KOPT-K1 (cell line): ENCODE measurements around the gene FCHO1.

Source experiments
- H3K27ac ChIP-seq: fragments of 200-600 bp; sonication (generic); 2 replicates; pipeline ENCODE4 v1.5.1; 2016; ENCODE audit warnings: antibody characterized with exemption, mild to moderate bottlenecking, low read depth, low read length; ENCODE audit not compliant: poor library complexity, severe bottlenecking
- H3K36me3 ChIP-seq: fragments of 200-600 bp; sonication (generic); 2 replicates; pipeline ENCODE4 v1.5.1; 2017; ENCODE audit warnings: antibody characterized with exemption, mild to moderate bottlenecking, low read length, moderate library complexity; ENCODE audit not compliant: insufficient read depth
- H3K9me3 ChIP-seq: fragments of 200-600 bp; sonication (generic); 2 replicates; pipeline ENCODE4 v1.5.1; 2017; ENCODE audit warnings: antibody characterized with exemption, low read length, mild to moderate bottlenecking; ENCODE audit not compliant: insufficient read depth, poor library complexity, severe bottlenecking

FCHO1 gene

DNA sequence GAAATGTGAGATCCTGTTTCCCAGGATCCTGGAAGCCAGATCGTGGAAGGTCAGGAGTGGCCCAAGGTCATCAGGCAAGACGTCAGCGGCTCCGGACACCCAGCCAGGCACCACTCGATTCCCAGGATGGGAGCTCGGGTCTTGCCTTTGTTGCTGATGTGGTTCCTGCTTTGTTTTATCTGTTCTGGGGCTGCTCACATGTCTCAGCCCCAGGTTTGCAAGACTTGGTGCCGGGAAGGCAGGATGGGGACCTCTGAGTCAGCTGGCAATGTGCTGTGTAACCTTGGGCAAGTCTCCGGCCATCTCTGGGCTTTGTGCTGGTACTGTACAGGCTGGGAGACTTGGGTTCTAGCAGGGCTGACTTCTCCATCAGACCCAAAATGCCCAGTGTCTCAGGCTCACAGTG lies 1.4 kb upstream of the FCHO1 start:
- Histone ChIP-seq H3K36me3 (peaks cover 12% of the 10 kb centered on the region), H3K9me3 (no peaks in the 10 kb centered on the region), H3K27ac (peak overlapping the region; percentile 92)

DNA sequence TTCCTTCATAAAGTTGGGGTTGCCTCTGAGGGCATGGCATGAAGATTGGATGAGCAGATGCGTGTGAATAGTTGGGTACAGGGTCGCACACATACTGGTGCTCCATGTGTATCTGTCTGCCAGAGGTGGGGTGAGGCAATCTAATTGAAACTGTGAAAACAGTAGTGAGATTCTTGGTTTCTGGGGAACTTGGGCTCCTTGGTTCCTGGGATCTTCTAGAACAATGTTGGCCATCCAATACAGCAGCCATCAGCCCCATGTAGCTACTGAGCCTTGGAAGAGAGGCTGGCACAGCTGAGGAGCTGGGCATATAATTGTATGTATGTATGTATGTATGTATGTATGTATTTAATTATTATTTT lies 616 bp downstream of the FCHO1 start:
- H3K27ac ChIP-seq: peak overlapping the region; percentile 92
- peaks cover 31% of the 10 kb centered on the region for H3K36me3 ChIP-seq
- H3K9me3 ChIP-seq: no peaks in the 10 kb centered on the region

DNA sequence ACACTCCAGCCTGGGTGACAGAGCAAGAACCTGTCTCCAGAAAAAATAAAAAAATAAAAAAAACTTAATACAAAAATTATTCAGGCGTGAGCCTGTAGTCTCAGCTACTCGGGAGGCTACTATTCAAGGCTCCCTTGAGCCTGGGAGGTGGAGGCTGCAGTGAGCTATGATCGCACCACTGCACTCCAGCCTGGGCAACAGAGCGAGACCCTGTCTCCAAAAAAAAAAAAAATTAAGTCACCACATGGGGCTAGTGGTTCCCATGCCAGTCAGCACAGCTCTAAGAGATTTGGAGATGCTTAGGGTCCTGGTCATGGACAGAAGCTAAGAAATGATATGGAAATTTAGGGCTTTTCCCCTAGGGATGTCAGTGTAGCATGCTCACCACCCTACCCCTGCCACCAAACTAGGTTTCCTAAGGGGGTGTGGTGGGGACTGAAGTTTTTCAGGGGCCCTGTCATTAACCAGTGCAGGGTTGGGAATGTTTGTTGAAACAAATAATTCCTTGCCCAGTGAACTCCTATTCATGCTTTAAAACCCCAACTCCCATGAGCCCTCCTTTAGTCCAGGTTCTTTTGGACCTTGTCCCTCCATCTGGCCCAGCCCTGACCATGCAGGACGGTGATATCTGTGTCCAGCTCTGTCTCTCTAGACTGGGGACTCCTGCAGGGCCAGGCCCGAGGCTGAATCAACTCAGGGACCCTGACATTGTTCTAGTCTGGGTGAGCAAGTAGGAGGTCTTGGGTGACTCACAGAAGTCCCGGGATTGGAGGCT lies 1.8 kb downstream of the FCHO1 start:
- no peaks in the 10 kb centered on the region for H3K9me3 ChIP-seq
- H3K27ac ChIP-seq: no peak overlapping the region
- peaks cover 39% of the 10 kb centered on the region for H3K36me3 ChIP-seq

DNA sequence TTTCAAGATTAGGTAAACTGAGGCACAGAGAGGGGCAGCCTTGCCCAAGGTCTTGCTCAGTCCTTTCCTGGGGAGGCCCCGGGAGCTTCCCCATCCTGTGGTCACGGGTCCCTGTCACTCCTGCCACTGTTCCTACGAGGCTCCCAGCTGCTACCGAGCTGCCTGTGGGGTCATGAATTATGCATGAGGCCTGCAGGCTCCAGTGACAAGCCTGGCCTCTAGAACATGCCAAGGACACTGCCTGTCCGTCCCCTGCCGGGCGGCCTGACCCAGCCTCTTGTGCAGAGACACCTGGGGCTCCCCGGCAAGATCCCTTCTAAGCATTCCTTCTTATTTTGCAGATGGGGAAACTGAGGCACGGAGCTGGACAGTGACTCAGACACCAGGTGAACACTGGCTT lies 2.7 kb downstream of the FCHO1 start:
- no peak overlapping the region for H3K27ac ChIP-seq
- peaks cover 45% of the 10 kb centered on the region for H3K36me3 ChIP-seq
- no peaks in the 10 kb centered on the region for H3K9me3 ChIP-seq

DNA sequence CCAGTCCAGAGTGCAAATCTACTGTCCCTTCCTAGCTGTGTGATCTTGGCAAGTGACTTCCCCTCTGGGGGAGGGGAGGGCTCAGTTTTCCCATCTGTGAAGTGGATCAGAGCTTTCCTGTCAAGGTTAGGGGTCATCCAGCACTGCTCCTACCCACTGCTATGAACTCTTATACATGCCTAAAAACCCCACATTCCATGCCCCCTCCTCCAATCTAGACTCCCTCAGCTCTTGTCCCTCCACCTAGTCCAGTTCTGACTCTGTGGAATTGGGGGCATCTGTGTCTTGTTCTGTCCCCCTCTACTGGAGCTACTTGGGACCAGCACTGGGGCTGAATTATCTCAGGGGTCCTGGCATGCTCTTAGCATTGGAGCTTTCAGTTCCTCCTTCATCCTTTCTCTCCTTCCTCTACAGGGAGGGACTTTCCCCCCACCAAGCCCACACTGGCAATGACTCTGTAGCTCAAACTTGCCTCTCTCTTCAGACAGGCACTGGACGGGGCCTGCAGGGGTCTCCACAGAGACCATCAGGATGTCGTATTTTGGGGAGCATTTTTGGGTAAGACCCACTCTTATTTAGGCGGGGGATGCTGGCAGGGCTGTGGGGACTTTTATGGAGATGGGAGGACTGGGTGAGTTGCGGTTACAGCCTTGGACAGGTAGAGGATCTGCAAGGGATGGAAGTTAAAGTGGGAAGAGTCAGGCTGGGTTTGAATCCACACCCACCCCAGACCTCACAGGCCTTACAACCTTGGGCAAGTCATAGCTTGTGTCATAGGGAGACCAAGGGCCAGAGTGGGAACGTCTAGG lies 3.6 kb downstream of the FCHO1 start:
- no peaks in the 10 kb centered on the region for H3K9me3 ChIP-seq
- H3K27ac ChIP-seq: no peak overlapping the region
- H3K36me3 ChIP-seq: peaks cover 49% of the 10 kb centered on the region

DNA sequence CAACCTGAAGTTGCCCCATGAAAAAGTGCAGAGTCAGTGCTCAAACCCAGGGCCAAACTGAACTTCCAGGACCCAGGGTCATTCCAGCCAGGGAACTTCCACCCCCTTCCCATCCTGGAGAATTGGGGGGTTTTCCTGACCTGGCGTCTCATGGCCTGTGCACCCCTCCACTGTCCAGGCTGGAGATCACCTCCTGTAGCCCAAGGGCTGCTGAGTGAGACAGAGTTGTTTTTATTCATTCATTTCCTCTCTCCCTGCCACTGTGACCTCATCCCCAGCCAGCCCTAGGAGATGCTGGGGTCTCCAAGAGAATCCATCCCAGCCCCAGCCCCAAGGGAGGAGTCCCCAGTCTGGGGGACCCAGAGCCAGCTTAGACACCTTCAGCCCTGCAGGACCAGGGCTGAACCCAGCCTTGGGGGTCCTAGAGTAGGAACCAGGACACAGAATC lies 4.2 kb downstream of the FCHO1 start:
- no peak overlapping the region for H3K27ac ChIP-seq
- H3K36me3 ChIP-seq: peaks cover 51% of the 10 kb centered on the region
- H3K9me3 ChIP-seq: no peaks in the 10 kb centered on the region

DNA sequence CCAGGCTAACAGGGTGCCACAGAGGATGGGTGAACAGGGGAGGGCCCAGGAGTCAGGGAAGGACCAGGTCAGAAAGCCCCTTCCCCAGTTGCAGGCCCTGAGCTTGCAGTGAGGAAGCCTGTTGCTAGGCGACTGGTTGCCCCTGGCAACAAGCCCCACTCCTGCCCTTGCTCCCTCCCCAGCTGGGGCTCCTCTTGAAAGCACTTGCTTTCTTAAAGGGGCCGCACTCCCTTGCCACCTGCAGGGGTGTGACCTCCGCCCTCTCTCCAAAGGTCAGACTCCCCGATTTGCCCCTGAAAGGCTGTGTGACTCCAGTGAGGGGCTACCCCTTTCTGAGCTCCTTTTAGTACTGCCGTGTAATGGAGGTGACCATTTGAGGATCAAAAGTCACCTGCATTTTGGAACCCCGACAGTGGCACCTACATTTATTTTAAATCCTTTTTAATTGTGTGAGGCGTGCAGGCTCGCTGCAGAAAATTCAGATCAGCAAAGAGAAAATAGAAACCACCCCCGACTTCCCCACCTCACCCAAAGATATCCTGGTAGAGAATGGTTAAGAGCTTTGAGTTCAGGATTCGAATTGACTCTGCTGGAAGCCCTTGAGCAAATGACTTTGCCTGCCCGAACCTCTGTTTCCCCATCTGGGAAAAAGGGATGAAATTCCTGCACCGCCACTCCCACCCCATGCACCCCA lies 4.8 kb downstream of the FCHO1 start:
- Histone ChIP-seq H3K27ac (no peak overlapping the region), H3K9me3 (no peaks in the 10 kb centered on the region), H3K36me3 (peaks cover 55% of the 10 kb centered on the region)

DNA sequence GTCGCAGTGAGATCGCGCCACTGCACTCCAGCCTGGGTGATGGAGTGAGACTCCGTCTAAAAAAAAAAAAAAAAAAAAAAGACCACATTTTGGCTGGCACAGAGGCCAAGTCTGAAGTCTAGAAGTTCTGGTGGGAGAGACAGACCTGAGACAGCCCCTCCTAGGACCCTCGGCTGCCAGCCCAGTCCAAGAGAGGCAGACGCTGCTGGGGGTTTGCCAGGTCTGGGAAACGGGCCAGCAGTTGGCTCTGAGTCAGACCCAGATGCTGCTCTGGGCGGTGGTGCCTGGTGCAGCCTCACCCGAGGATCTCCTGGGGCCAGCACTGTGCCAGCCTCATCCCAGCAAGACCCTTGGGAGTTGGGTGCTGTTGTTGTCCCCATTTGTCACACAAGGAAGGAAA lies 5.8 kb downstream of the FCHO1 start:
- Histone ChIP-seq H3K9me3 (no peaks in the 10 kb centered on the region), H3K27ac (no peak overlapping the region), H3K36me3 (peaks cover 56% of the 10 kb centered on the region)

DNA sequence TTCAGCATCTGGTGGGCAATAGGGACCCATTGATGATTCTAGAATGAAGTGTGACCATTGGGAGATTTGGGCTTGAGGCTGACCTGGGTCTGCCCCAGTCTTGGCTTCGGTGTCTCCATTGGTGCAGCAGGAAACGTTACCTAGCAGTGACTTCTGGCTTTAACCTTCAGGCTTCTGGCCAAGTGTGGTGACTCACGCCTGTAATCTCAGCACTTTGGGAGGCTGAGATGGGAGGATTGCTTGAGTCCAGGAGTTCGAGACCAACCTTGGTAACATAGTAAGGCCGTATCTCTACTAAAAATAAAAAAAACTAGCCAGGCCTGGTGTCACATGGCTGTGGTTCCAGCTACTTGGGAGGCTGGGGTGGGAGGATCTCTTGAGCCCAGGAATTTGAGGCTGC lies 7.2 kb downstream of the FCHO1 start:
- H3K36me3 ChIP-seq: peaks cover 69% of the 10 kb centered on the region
- H3K9me3 ChIP-seq: no peaks in the 10 kb centered on the region
- H3K27ac ChIP-seq: no peak overlapping the region

DNA sequence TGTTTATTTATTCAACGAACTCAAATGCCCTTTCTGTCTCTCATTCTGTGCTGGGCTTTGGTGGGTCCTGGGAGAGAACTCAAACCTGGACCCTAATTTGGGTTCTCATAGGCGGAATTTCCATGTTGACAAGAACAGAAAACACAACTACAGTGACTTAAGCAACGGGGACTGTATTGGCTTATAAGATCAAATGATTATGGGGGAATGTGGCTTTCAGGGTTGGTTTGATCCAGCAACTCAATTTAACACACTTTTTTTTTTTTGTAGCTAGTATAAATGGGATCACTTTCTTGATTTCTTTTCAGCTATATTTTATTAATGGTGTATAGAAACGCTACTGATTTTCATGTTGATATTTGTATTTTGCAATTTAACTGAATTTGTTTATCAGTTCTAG lies 9.9 kb downstream of the FCHO1 start:
- peaks cover 70% of the 10 kb centered on the region for H3K36me3 ChIP-seq
- H3K27ac ChIP-seq: no peak overlapping the region

DNA sequence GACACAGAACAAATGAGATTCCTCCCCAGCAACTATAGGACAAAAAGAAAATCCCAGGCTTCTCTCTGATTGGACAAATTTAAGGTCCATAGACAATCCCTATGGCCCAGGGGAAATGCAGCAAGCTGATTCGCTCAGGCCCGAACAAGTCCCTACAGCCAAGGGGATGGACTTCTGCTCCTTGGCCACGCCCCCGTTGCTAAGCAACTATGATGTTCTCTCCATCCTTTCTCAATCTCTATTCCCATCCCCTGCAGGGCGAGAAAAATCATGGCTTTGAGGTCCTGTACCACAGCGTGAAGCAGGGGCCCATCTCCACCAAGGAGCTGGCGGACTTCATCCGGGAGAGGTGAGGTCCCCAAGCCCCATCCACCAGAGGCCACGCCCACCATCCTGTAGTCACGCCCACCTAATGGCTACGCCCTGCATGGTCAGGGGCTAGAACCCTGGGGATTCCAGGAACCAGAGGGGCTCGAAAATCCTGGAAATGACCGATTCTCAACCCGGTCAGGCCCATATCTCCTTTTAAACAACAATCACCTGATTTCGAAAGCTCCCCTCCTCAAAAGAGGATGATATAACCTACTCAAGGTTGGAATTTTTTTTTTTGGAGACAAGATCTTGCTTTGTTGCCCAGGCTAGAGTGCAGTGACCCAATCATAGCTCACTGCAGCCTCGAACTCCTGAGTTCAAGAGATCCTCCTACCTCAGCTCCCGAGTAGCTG lies 11.4 kb downstream of the FCHO1 start:
- Histone ChIP-seq H3K27ac (no peak overlapping the region), H3K9me3 (no peaks in the 10 kb centered on the region), H3K36me3 (peaks cover 72% of the 10 kb centered on the region)

More for the DNA sequence above, 9.9 kb downstream of the FCHO1 start:
- H3K9me3 ChIP-seq: no peaks in the 10 kb centered on the region

DNA sequence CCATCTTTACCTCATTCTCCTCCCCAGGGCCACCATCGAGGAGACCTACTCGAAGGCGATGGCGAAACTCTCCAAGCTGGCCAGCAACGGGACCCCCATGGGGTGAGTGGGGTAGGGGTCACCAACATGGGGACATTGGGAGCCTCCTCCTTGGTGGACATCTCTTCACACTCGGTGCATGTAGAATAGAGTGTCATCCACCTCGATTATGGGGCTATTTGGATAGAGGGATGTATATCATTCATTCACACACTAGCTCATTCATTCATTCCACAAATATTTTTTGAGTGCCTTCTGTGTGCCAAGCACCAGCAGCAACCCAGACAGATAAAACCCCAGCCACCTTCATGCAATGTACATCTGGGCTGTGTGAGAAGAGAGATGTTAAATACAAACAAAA lies 13.1 kb downstream of the FCHO1 start:
- Histone ChIP-seq H3K9me3 (no peaks in the 10 kb centered on the region), H3K36me3 (peaks cover 74% of the 10 kb centered on the region), H3K27ac (no peak overlapping the region)

DNA sequence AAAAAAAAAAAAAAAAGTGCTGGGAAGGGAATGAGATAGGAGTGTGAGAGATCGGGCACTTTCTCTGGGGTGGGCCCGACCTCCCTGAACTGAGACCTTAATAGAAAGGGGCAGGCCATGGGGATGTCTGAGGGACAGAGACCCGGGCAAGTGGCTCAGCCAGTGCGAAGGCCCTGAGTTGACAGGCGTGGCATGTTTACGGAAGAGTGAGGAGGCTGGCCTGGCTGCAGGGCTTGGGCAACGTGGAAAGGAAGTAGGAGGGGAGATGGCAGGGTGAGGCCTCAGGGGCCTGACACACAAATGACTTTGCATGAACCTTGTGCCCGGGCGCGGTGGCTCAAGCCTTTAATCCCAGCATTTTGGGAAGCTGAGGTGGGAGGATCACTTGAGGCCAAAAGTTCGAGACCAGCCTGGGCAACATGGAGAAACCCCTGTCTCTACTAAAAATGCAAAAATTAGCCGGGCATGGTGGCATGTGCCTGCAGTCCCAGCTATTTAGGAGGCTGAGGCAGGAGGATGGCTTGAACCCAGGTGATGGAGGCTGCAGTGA lies 13.9 kb downstream of the FCHO1 start:
- Histone ChIP-seq H3K27ac (no peak overlapping the region), H3K9me3 (no peaks in the 10 kb centered on the region), H3K36me3 (peaks cover 76% of the 10 kb centered on the region)

DNA sequence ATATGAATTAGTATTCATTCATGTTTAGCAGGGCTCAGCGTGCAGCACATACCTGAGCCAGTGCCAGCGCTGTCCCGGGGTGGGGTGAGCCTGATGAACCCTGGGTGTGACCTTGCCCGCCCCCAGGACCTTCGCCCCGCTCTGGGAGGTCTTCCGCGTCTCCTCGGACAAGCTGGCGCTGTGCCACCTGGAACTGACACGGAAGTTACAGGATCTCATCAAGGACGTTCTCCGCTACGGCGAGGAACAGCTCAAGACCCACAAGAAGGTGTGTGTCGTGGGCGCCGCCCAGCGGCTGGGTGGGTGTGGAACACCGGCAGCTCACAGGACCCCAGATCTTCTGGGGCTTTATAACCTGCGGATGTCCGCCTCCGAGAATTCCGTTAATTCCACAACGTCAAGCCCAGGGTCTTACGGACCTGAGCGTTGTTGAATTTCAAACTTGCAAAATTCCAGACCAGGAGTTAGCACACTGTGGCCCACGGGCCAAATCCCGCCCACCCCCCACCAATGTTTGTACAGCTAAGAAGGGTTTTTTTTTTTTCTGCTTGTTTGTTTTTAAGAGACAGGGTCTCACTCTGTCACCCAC lies 15.4 kb downstream of the FCHO1 start:
- Histone ChIP-seq H3K27ac (no peak overlapping the region), H3K9me3 (no peaks in the 10 kb centered on the region), H3K36me3 (peaks cover 81% of the 10 kb centered on the region)
